ENCODE data around the gene SIGLEC1.

DNA sequence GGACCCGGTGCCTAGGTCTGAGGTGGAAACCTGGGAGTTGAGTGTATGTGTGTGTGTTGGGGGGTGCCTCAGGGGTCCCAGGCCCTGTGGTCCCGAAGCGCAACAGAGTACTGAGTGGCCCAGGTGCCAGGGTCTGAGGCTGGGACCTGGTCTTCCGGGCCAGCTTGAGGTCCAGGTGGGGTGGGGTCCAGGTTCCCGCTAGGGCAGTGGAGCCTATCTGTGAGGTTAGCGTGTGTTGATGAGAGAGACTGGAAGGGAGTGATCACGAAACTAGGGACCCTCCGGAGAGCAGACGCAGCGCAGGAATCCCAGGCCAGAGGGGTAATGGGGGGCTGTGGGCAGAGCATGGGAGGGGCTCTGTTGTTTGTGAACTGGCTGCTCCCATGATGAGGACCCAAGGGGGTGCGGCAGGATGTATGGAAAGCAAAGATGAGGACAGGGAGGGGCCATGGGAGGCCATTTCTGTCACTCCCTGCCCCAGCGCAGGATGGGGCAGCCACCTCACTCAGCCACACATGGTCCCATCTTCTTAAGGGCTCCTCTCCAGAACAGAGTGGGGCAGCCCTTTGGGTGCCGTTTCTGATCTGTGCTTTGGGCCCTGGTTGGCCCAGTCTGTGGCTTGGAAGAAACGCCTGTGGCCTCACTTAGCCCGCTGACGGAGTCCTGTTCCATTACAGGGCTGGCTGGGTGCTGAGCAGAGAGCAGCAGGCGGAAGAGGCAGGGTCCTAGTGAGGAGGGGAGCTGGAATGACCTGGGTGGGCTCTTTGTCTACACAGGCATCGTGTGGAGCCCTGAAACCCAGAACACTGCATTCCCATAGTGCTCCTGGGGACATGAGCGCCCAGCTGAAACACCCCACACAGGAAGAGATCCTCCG is 21.0 kb upstream of the SIGLEC1 start:
- TF ChIP-seq, protein P1, sequence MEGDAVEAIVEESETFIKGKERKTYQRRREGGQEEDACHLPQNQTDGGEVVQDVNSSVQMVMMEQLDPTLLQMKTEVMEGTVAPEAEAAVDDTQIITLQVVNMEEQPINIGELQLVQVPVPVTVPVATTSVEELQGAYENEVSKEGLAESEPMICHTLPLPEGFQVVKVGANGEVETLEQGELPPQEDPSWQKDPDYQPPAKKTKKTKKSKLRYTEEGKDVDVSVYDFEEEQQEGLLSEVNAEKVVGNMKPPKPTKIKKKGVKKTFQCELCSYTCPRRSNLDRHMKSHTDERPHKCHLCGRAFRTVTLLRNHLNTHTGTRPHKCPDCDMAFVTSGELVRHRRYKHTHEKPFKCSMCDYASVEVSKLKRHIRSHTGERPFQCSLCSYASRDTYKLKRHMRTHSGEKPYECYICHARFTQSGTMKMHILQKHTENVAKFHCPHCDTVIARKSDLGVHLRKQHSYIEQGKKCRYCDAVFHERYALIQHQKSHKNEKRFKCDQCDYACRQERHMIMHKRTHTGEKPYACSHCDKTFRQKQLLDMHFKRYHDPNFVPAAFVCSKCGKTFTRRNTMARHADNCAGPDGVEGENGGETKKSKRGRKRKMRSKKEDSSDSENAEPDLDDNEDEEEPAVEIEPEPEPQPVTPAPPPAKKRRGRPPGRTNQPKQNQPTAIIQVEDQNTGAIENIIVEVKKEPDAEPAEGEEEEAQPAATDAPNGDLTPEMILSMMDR (conservative IDR thresholded peaks at IDR 0.05; ENCODE audit: low read length), result no peak
- TF ChIP-seq EZH2phosphoT487 (IDR thresholded peaks at IDR 0.05; ENCODE audit: borderline replicate concordance), result no peak
